Measurements from ENCODE around the gene SCN3B. TPM values are rescaled to one million over a fixed set of nuclear protein-coding genes. Genes with fewer than 3 reads are reported as not detected.

The SCN3B gene
- total and polyA plus RNA-seq, 2 of the 4 experiments (the other 2 are of a cell fraction) = under 0.01 to 0.03 TPM

GRCh38 chr11:123652599-123652998 is 1.8 kb downstream of the SCN3B start:
- H3K9me3 ChIP-seq (ENCODE audit: control insufficient read depth, insufficient read depth, low read length) = no peaks in the 10 kb centered on the region
- no peaks in the 10 kb centered on the region for H3K79me1 ChIP-seq (ENCODE audit: low read depth in 1 of 2, low read length in 2 of 2)
- H3K56ac ChIP-seq (ENCODE audit: extremely low read depth, insufficient read depth, low read length) = no peak overlapping the region
- no peak overlapping the region for H4K8ac ChIP-seq (ENCODE audit: low read depth in 2 of 2, low read length in 2 of 2)
- H2BK15ac ChIP-seq (ENCODE audit: low read depth, low read length) = no peak overlapping the region
- no TSS peak for BruUV-seq (replicated peaks)
- H2BK120ac ChIP-seq (ENCODE audit: low read depth, low read length) = no peak overlapping the region
- H3K14ac ChIP-seq (replicated peaks; ENCODE audit: low read depth, low read length) = no peak overlapping the region
- H3K4ac ChIP-seq (ENCODE audit: low read depth, low read length) = no peak overlapping the region
- H3K4me1 ChIP-seq (ENCODE audit: control insufficient read depth, insufficient read depth, low read length) = no peaks in the 10 kb centered on the region
- intact Hi-C loops (cut with micrococcal nuclease) = no loop called here
- no peak overlapping the region for H3K4me2 ChIP-seq (ENCODE audit: low read depth, low read length)
- dilution Hi-C loops (cut with HindIII; ENCODE audit: low sequenced_read_pairs, unreplicated experiment) = no loop called here
- no peak overlapping the region for H3K9ac ChIP-seq (ENCODE audit: low read depth, low read length)
- no peak overlapping the region for H2BK20ac ChIP-seq (ENCODE audit: low read depth, low read length)
- H3K4me3 ChIP-seq (ENCODE audit: insufficient read depth, low read depth, low read length) = no peak overlapping the region
- CTCF ChIA-PET = interaction anchor here (1.5 to 1.8 kb wide), 2 partner anchors 11 to 55 kb away, joined by 4 to 5 read pairs; no protein-coding TSS in a partner anchor
- POLR2A ChIA-PET (ENCODE audit: unreplicated experiment) = no interaction called here
- H3K27me3 ChIP-seq (ENCODE audit: control insufficient read depth, insufficient read depth, low read length) = peaks cover 18% of the 10 kb centered on the region
- ATAC-seq (ENCODE audit: low read depth) (no peak), DNase-seq (no peak)
- H2AFZ ChIP-seq (replicated peaks; ENCODE audit: low read length, poor library complexity) = no peak overlapping the region
- no peak overlapping the region for H2AK9ac ChIP-seq (replicated peaks; ENCODE audit: low read depth, low read length, poor library complexity)
- no peaks in the 10 kb centered on the region for H3K9me1 ChIP-seq (ENCODE audit: insufficient read depth, low read length)
- no peak overlapping the region for H4K5ac ChIP-seq (ENCODE audit: low read depth, low read length)
- no peak overlapping the region for H2AK5ac ChIP-seq (ENCODE audit: low read depth, low read length)
- H3K23ac ChIP-seq (ENCODE audit: low read depth, low read length) = no peak overlapping the region
- WGBS, 2 experiments (ENCODE audit: extremely low coverage in 2 of 2, insufficient read length in 1 of 2) = no CpG with 5 or more reads among the region's 2 CpGs
- H2BK5ac ChIP-seq (ENCODE audit: low read depth, low read length, poor library complexity, severe bottlenecking) = no peak overlapping the region
- H3K27ac ChIP-seq (ENCODE audit: insufficient read depth, low read length) = no peak overlapping the region
- no peak overlapping the region for H3K18ac ChIP-seq (ENCODE audit: low read depth, low read length)
- no peak overlapping the region for H4K91ac ChIP-seq (ENCODE audit: insufficient read depth, low read depth, low read length)
- no peaks in the 10 kb centered on the region for H4K20me1 ChIP-seq (ENCODE audit: insufficient read depth, low read length)
- in situ Hi-C loops (cut with MboI; ENCODE audit: low sequenced_read_pairs) = no loop called here
- no peaks in the 10 kb centered on the region for H3K36me3 ChIP-seq (ENCODE audit: control insufficient read depth, insufficient read depth, low read length)
- TF ChIP-seq FOS (IDR thresholded peaks at IDR 0.05; ENCODE audit: low read depth, low read length) = no peak
- no peak for TF ChIP-seq POLR2A (IDR thresholded peaks at IDR 0.05; ENCODE audit: low read depth, low read length)
- TF ChIP-seq NFE2L2 (IDR thresholded peaks at IDR 0.05; ENCODE audit: low read depth, low read length) = no peak
- no peak for TF ChIP-seq RCOR1 (IDR thresholded peaks at IDR 0.05; ENCODE audit: insufficient replicate concordance, low read length)
- no peak for TF ChIP-seq ELK1 (IDR thresholded peaks at IDR 0.05; ENCODE audit: borderline replicate concordance, low read depth, low read length)
- TF ChIP-seq RFX5 (IDR thresholded peaks at IDR 0.05; ENCODE audit: low read depth, low read length) = no peak
- no peak for TF ChIP-seq BHLHE40 (IDR thresholded peaks at IDR 0.05; ENCODE audit: low read depth, low read length)
- TF ChIP-seq MAZ (IDR thresholded peaks at IDR 0.05; ENCODE audit: borderline replicate concordance, low read depth, low read length) = no peak
